HepG2 (cell line): ENCODE measurements around the gene MS4A14. TPM values are rescaled to one million over a fixed set of nuclear protein-coding genes. Genes with fewer than 3 reads are reported as not detected.

Experiments
- ATAC-seq: fragments of 200-7000 bp; cut with Tn5 transposase; 3 replicates; pipeline ENCODE4 v1.9.1; 2020; ENCODE audit warnings: mild to moderate bottlenecking, moderate library complexity
- BruUV-seq: library from RNA; stranded (reverse); fragments of 400-500 nt; replicated peaks from 2 replicates; lab custom pipeline; 2021; lab: Mats Ljungman, UMichigan
- CTCF ChIA-PET: fragments of 300-600 bp; formaldehyde crosslinking; extraction: SDS; loops from one replicate; lab custom pipeline; 2021; ENCODE audit warnings: low total read pairs, inconsistent platforms, low intra/inter-chr PET ratio; lab: Yijun Ruan, JAX
- POLR2A ChIA-PET: fragments of 350-600 bp; sonication (Branson Sonifier 250); formaldehyde crosslinking; loops from one replicate; lab custom pipeline; 2020; ENCODE audit warnings: antibody characterized with exemption, inconsistent platforms; lab: Yijun Ruan, JAX
- DNase-seq: peaks from one replicate; pipeline ENCODE4 v3.0.0-alpha.2; 2015; ENCODE audit warnings: low spot score
- FAIRE-seq: peaks from 3 replicates; lab custom pipeline; 2011; peaks lifted over from hg19 to GRCh38; lab: Jason Lieb, UNC
- H2AFZ ChIP-seq: one replicate; pipeline ENCODE4 v1.6.1; 2011; ENCODE audit warnings: low read length, inconsistent platforms
- H3K27ac ChIP-seq: fragments of 300-600 bp; 3 replicates; pipeline ENCODE4 v1.8.0; 2011; ENCODE audit warnings: mixed run types, mild to moderate bottlenecking, mixed read lengths, low read length, inconsistent platforms; ENCODE audit not compliant: insufficient read depth; ENCODE audit errors: extremely low read length
- H3K27me3 ChIP-seq, 2 experiments: fragments of 200-600 bp in 1 of 2; 2 replicates in 1 of 2; 3 replicates in 1 of 2; pipeline versions ENCODE4 v1.6.0 to v1.8.0; 2011; ENCODE audit warnings: low read length in 2 of 2, mild to moderate bottlenecking in 2 of 2, moderate library complexity in 2 of 2, inconsistent platforms in 1 of 2; ENCODE audit not compliant: insufficient read depth in 2 of 2, control insufficient read depth in 1 of 2
- H3K36me3 ChIP-seq, 2 experiments: fragments of 200-600 bp in 1 of 2; replicated peaks in 1 of 2; 2 replicates in 1 of 2; 3 replicates in 1 of 2; pipeline versions ENCODE4 v1.5.1 to v1.8.0; 2011; ENCODE audit warnings: low read length in 2 of 2, inconsistent platforms in 1 of 2; ENCODE audit not compliant: insufficient read depth in 2 of 2, control insufficient read depth in 1 of 2
- H3K4me1 ChIP-seq: 2 replicates; pipeline ENCODE4 v1.5.1; 2012; ENCODE audit warnings: low read length, inconsistent platforms; ENCODE audit not compliant: insufficient read depth
- H3K4me2 ChIP-seq: 2 replicates; pipeline ENCODE4 v1.6.0; 2011; ENCODE audit warnings: low read depth, low read length, inconsistent platforms
- H3K4me3 ChIP-seq, 3 experiments: fragments of 200-600 bp in 1 of 3; sonication (generic), shearing (Covaris generic) in 1 of 3; replicated peaks in 1 of 3; 2 replicates each; pipeline ENCODE4 v1.5.1; 2011 to 2016; ENCODE audit warnings: low read length in 3 of 3, inconsistent platforms in 2 of 3, low read depth in 2 of 3, mild to moderate bottlenecking in 2 of 3, control low read depth in 1 of 3, mixed read lengths in 1 of 3; ENCODE audit not compliant: insufficient read depth in 1 of 3
- H3K79me2 ChIP-seq: one replicate; pipeline ENCODE4 v1.6.1; 2011; ENCODE audit warnings: low read length, inconsistent platforms; ENCODE audit not compliant: insufficient read depth
- H3K9ac ChIP-seq: 2 replicates; pipeline ENCODE4 v1.6.0; 2011; ENCODE audit warnings: mild to moderate bottlenecking, low read depth, low read length, inconsistent platforms; ENCODE audit not compliant: insufficient read depth
- H3K9me3 ChIP-seq: 2 replicates; pipeline ENCODE4 v1.5.1; 2012; ENCODE audit warnings: mild to moderate bottlenecking, low read length
- H4K20me1 ChIP-seq: 2 replicates; pipeline ENCODE4 v1.6.0; 2011; ENCODE audit warnings: inconsistent platforms, mild to moderate bottlenecking, low read length, moderate library complexity; ENCODE audit not compliant: insufficient read depth
- GFI1 ChIP-seq: sonication (generic); formaldehyde crosslinking; IDR thresholded peaks from 2 replicates; pipeline ENCODE4 v1.5.0; 2020; ENCODE audit warnings: missing genetic modification reagents, mild to moderate bottlenecking, borderline replicate concordance
- HMGXB3 ChIP-seq: sonication (generic); formaldehyde crosslinking; IDR thresholded peaks from 2 replicates; pipeline ENCODE4 v1.4.0; 2020; ENCODE audit warnings: missing genetic modification reagents, borderline replicate concordance
- KLF11 ChIP-seq: IDR thresholded peaks from 2 replicates; pipeline ENCODE4 v1.6.1; 2016; ENCODE audit warnings: missing compliant biosample characterization
- MATR3 ChIP-seq: sonication (generic); formaldehyde crosslinking; IDR thresholded peaks from 2 replicates; pipeline ENCODE4 v1.4.0; 2020; ENCODE audit warnings: missing genetic modification reagents
- TRIM22 ChIP-seq: fragments of 450-650 bp; IDR thresholded peaks from 2 replicates; pipeline ENCODE4 v1.6.1; 2017
- ZBTB34 ChIP-seq: sonication (generic); formaldehyde crosslinking; IDR thresholded peaks from 2 replicates; pipeline ENCODE4 v1.8.0; 2022; ENCODE audit warnings: mild to moderate bottlenecking, missing genetic modification reagents
- ZNF670 ChIP-seq: sonication (generic); formaldehyde crosslinking; IDR thresholded peaks from 2 replicates; pipeline ENCODE4 v1.8.0; 2022; ENCODE audit warnings: mild to moderate bottlenecking, missing genetic modification reagents, borderline replicate concordance
- WGBS: methylation state at CpG from one replicate; pipeline ENCODE4 v1.1.6; 2017; ENCODE audit warnings: low lambda C conversion rate; 5-methylcytosine and 5-hydroxymethylcytosine counted together
- in situ Hi-C: cut with HindIII; loops from 2 replicates; pipeline ENCODE4 v1.10.0; 2017; ENCODE audit warnings: low pct_unique_long_range_greater_than_20kb; ENCODE audit not compliant: extremely low pct_ligation_motif_present
- intact Hi-C: fragments of 100-400 bp; cut with micrococcal nuclease; formaldehyde crosslinking; loops from one replicate; pipeline ENCODE4 v1.10.0; 2022; ENCODE audit not compliant: unreplicated experiment
- polyA plus RNA-seq, 8 experiments: library from polyadenylated mRNA; depleted of rRNA in 3 of 8; stranded (reverse) in 7 of 8; unstranded in 1 of 8; fragments of >200 nt; fragmentation: Illumina TruSeq in 4 of 8; extraction: Trizol in 4 of 8; gene quantifications; 2 replicates each; pipeline versions ENCODE4 v1.2.1 to v1.2.3, GENCODE V29; 2011 to 2016; ENCODE audit warnings: low read depth in 4 of 8, missing spikeins in 1 of 8, mixed read lengths in 1 of 8; ENCODE audit not compliant: insufficient read depth in 1 of 8
- total RNA-seq, 5 experiments: library from RNA; depleted of rRNA; stranded (reverse); fragments of >200 nt; fragmentation: Illumina TruSeq; extraction: Trizol; gene quantifications; 2 replicates each; pipeline ENCODE4 v1.2.3, GENCODE V29; 2016; ENCODE audit warnings: low read depth in 1 of 5
- TF ChIP-seq, protein P1 (sequence below): IDR thresholded peaks from 2 replicates; pipeline ENCODE4 v1.6.1; 2018; ENCODE audit warnings: missing genetic modification reagents, mild to moderate bottlenecking, missing compliant biosample characterization
- TF ChIP-seq, protein P2 (sequence below): sonication (generic); formaldehyde crosslinking; IDR thresholded peaks from 2 replicates; pipeline ENCODE4 v1.5.0; 2020; ENCODE audit warnings: missing genetic modification reagents

The MS4A14 gene
- total and polyA plus RNA-seq, 2 of the 13 experiments (the other 11 are each of a cell fraction or from before 2014, with no cell fraction given) = not detected

GRCh38 chr11:60433401-60433800 is 37.1 kb downstream of the MS4A14 start:
- Histone ChIP-seq H3K4me1 (no peaks in the 10 kb centered on the region), H2AFZ (no peak overlapping the region), H4K20me1 (no peaks in the 10 kb centered on the region), H3K79me2 (no peaks in the 10 kb centered on the region), H3K27ac (no peak overlapping the region), H3K9ac (no peak overlapping the region), H3K9me3 (no peaks in the 10 kb centered on the region), H3K36me3 (no peaks in the 10 kb centered on the region), H3K4me2 (no peak overlapping the region), H3K27me3 (no peaks in the 10 kb centered on the region), H3K4me3 (no peak overlapping the region)
- CTCF ChIA-PET = no interaction called here
- no TSS peak for BruUV-seq
- DNase-seq (no peak), ATAC-seq (no peak), FAIRE-seq (no peak)
- 23% methylated on average over 4 of the region's 4 CpGs for WGBS
- intact Hi-C loops = no loop called here
- TF ChIP-seq, protein P1, sequence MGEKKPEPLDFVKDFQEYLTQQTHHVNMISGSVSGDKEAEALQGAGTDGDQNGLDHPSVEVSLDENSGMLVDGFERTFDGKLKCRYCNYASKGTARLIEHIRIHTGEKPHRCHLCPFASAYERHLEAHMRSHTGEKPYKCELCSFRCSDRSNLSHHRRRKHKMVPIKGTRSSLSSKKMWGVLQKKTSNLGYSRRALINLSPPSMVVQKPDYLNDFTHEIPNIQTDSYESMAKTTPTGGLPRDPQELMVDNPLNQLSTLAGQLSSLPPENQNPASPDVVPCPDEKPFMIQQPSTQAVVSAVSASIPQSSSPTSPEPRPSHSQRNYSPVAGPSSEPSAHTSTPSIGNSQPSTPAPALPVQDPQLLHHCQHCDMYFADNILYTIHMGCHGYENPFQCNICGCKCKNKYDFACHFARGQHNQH (CRISPR knock-in tag) = no peak
- no peak for TF ChIP-seq MATR3
- no peak for TF ChIP-seq KLF11
- no peak for TF ChIP-seq GFI1
- TF ChIP-seq ZNF670 (CRISPR knock-in tag) = no peak
- TF ChIP-seq HMGXB3 (CRISPR knock-in tag) = no peak
- TF ChIP-seq ZBTB34 (CRISPR knock-in tag) = no peak
- TF ChIP-seq, protein P2, sequence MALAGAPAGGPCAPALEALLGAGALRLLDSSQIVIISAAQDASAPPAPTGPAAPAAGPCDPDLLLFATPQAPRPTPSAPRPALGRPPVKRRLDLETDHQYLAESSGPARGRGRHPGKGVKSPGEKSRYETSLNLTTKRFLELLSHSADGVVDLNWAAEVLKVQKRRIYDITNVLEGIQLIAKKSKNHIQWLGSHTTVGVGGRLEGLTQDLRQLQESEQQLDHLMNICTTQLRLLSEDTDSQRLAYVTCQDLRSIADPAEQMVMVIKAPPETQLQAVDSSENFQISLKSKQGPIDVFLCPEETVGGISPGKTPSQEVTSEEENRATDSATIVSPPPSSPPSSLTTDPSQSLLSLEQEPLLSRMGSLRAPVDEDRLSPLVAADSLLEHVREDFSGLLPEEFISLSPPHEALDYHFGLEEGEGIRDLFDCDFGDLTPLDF (CRISPR knock-in tag) = no peak
- TF ChIP-seq TRIM22 = no peak
- POLR2A ChIA-PET = no interaction called here
- in situ Hi-C loops = no loop called here
